ENCODE measurements around the gene IL1RL1.

The IL1RL1 gene

DNA sequence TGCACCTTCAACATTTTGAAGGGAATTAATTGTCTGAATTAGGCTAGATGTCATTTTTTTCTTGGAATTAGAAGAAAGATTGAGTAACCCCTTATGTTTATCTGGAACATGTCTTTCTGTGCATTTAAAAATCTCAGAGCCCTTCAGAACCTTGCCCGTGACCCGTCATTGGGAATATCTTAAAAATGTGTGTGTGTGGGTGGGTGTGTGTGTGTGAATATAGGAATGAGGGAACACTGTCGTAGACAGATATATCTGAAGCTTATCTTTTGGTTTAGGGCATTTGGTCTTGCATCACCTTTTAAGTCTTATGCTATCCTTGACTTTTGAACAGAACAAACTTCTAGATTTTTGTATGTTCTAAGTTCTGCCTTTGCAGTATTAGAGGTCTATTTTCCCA, 13.5 kb upstream of the IL1RL1 start:
- H3K79me1 ChIP-seq (replicated peaks; ENCODE audit: low read length, poor library complexity, severe bottlenecking): no peaks in the 10 kb centered on the region
- H3K27ac ChIP-seq (ENCODE audit: low read length, poor library complexity, severe bottlenecking): no peak overlapping the region
- H2AK5ac ChIP-seq (ENCODE audit: low read length, severe bottlenecking): no peak overlapping the region
- H2BK5ac ChIP-seq (ENCODE audit: low read depth, low read length, poor library complexity, severe bottlenecking): no peak overlapping the region
- H3K4ac ChIP-seq (ENCODE audit: low read depth in 1 of 2, low read length in 2 of 2): no peak overlapping the region
- H3K4me3 ChIP-seq (ENCODE audit: insufficient read depth in 1 of 2, low read depth in 1 of 2, low read length in 2 of 2): no peak overlapping the region
- no peak overlapping the region for H3K14ac ChIP-seq (ENCODE audit: low read length in 2 of 2)
- no peak overlapping the region for H2BK15ac ChIP-seq (ENCODE audit: low read depth, poor library complexity, severe bottlenecking)
- no peaks in the 10 kb centered on the region for H3K9me3 ChIP-seq (ENCODE audit: control insufficient read depth, low read length)
- no peak overlapping the region for H4K8ac ChIP-seq (ENCODE audit: low read length)
- H3K18ac ChIP-seq (ENCODE audit: low read depth in 1 of 2, low read length in 2 of 2): no peak overlapping the region
- H3K27me3 ChIP-seq (ENCODE audit: control insufficient read depth in 1 of 2, insufficient read depth in 1 of 2, low read length in 2 of 2): peaks cover 0 to 7% of the 10 kb centered on the region in 2 experiments
- H4K91ac ChIP-seq (ENCODE audit: low read length): no peak overlapping the region
- no peak overlapping the region for H2BK120ac ChIP-seq (ENCODE audit: low read depth, low read length)
- H3K23ac ChIP-seq (ENCODE audit: low read length in 2 of 2): no peak overlapping the region
- no peak overlapping the region for H3K4me2 ChIP-seq (ENCODE audit: low read length, poor library complexity, severe bottlenecking)
- WGBS: 83% methylated on average over 3 of the region's 3 CpGs
- H3K9ac ChIP-seq (ENCODE audit: low read length): no peak overlapping the region
- H2AFZ ChIP-seq (ENCODE audit: low read depth, low read length): no peak overlapping the region
- H2BK12ac ChIP-seq (ENCODE audit: low read length in 2 of 2): no peak overlapping the region
- no peak for DNase-seq
- H3K36me3 ChIP-seq (ENCODE audit: control insufficient read depth in 1 of 2, insufficient read depth in 2 of 2, low read depth in 1 of 2, low read length in 2 of 2): no peaks in the 10 kb centered on the region
- no peaks in the 10 kb centered on the region for H3K4me1 ChIP-seq (ENCODE audit: control insufficient read depth, insufficient read depth, low read depth, low read length)

DNA sequence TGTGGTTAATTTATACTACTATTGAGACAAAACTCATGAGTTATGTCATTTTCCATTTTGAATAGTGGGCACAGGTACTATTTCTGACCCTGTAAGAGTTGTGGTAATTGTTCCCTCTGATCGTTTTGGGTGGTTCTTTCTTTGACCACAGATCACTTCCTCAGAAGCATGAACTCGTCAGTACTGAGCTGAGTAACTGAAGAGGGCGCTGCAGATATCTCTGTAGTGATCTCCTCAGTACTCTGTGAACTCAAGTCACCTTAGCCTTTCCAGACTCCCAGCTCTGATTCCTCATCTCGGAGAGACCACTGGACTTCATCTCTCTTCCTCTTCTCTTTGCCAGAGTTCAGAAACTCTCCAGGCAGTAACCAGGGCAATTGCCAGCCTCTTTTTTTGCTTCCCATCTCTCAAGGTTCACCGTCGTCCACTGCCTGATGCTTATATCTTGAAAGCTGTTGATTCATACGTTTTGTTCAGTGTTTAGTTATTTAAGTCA, 9.4 kb upstream of the IL1RL1 start:
- H3K27me3 ChIP-seq (ENCODE audit: control insufficient read depth in 1 of 2, insufficient read depth in 1 of 2, low read length in 2 of 2): peaks cover 0 to 17% of the 10 kb centered on the region in 2 experiments
- no peak overlapping the region for H3K4me2 ChIP-seq (ENCODE audit: low read length, poor library complexity, severe bottlenecking)
- no peak overlapping the region for H2BK12ac ChIP-seq (ENCODE audit: low read length in 2 of 2)
- H2BK5ac ChIP-seq (ENCODE audit: low read depth, low read length, poor library complexity, severe bottlenecking): no peak overlapping the region
- no peak overlapping the region for H3K23ac ChIP-seq (ENCODE audit: low read length in 2 of 2)
- H2BK120ac ChIP-seq (ENCODE audit: low read depth, low read length): peak overlapping the region; percentile 19
- H2AK5ac ChIP-seq (ENCODE audit: low read length, severe bottlenecking): no peak overlapping the region
- no peaks in the 10 kb centered on the region for H3K4me1 ChIP-seq (ENCODE audit: control insufficient read depth, insufficient read depth, low read depth, low read length)
- no peak overlapping the region for H3K18ac ChIP-seq (ENCODE audit: low read depth in 1 of 2, low read length in 2 of 2)
- no peaks in the 10 kb centered on the region for H3K9me3 ChIP-seq (ENCODE audit: control insufficient read depth, low read length)
- no peak overlapping the region for H3K27ac ChIP-seq (ENCODE audit: low read length, poor library complexity, severe bottlenecking)
- H3K79me1 ChIP-seq (replicated peaks; ENCODE audit: low read length, poor library complexity, severe bottlenecking): no peaks in the 10 kb centered on the region
- no peak overlapping the region for H4K8ac ChIP-seq (ENCODE audit: low read length)
- H3K4me3 ChIP-seq (ENCODE audit: insufficient read depth in 1 of 2, low read depth in 1 of 2, low read length in 2 of 2): no peak overlapping the region
- no peak overlapping the region for H2BK15ac ChIP-seq (ENCODE audit: low read depth, poor library complexity, severe bottlenecking)
- H2AFZ ChIP-seq (ENCODE audit: low read depth, low read length): peak overlapping the region; percentile 10
- peak; percentile 59 for DNase-seq
- H3K4ac ChIP-seq (ENCODE audit: low read depth in 1 of 2, low read length in 2 of 2): no peak overlapping the region
- no peaks in the 10 kb centered on the region for H3K36me3 ChIP-seq (ENCODE audit: control insufficient read depth in 1 of 2, insufficient read depth in 2 of 2, low read depth in 1 of 2, low read length in 2 of 2)
- H3K9ac ChIP-seq (ENCODE audit: low read length): no peak overlapping the region
- no peak overlapping the region for H4K91ac ChIP-seq (ENCODE audit: low read length)
- WGBS: 26% methylated on average over 4 of the region's 7 CpGs
- H3K14ac ChIP-seq (ENCODE audit: low read length in 2 of 2): no peak overlapping the region

DNA sequence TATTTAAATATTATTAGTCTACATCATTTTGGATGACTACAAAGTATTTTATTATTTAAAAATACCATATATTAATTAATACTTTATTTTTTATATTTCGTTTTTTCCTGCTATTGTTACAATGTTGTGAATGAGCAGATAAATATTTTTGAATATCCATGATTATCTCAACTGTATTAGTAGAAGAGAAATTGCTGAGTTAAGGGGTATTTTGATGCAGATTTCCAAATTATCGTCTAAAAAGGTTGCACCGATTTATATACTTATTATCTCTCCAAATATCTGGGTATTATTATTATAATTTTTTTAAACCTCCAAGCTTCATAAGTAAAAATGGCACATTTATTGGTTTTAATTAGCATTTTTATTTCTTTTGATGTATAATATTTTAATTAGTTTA, 8.9 kb upstream of the IL1RL1 start:
- Histone ChIP-seq H3K9me3 (ENCODE audit: control insufficient read depth, low read length) (no peaks in the 10 kb centered on the region), H3K23ac (ENCODE audit: low read length in 2 of 2) (no peak overlapping the region), H3K18ac (ENCODE audit: low read depth in 1 of 2, low read length in 2 of 2) (no peak overlapping the region), H3K4me2 (ENCODE audit: low read length, poor library complexity, severe bottlenecking) (no peak overlapping the region), H3K9ac (ENCODE audit: low read length) (no peak overlapping the region), H2BK12ac (ENCODE audit: low read length in 2 of 2) (no peak overlapping the region), H3K27me3 (ENCODE audit: control insufficient read depth in 1 of 2, insufficient read depth in 1 of 2, low read length in 2 of 2) (peaks cover under 1 to 17% of the 10 kb centered on the region in 2 experiments), H4K8ac (ENCODE audit: low read length) (no peak overlapping the region), H3K36me3 (ENCODE audit: control insufficient read depth in 1 of 2, insufficient read depth in 2 of 2, low read depth in 1 of 2, low read length in 2 of 2) (no peaks in the 10 kb centered on the region), H2AK5ac (ENCODE audit: low read length, severe bottlenecking) (no peak overlapping the region), H2BK120ac (ENCODE audit: low read depth, low read length) (no peak overlapping the region), H3K79me1 (replicated peaks; ENCODE audit: low read length, poor library complexity, severe bottlenecking) (no peaks in the 10 kb centered on the region), H2BK5ac (ENCODE audit: low read depth, low read length, poor library complexity, severe bottlenecking) (no peak overlapping the region), H3K27ac (ENCODE audit: low read length, poor library complexity, severe bottlenecking) (no peak overlapping the region), H2BK15ac (ENCODE audit: low read depth, poor library complexity, severe bottlenecking) (no peak overlapping the region), H3K14ac (ENCODE audit: low read length in 2 of 2) (no peak overlapping the region), H4K91ac (ENCODE audit: low read length) (no peak overlapping the region), H3K4ac (ENCODE audit: low read depth in 1 of 2, low read length in 2 of 2) (no peak overlapping the region), H3K4me1 (ENCODE audit: control insufficient read depth, insufficient read depth, low read depth, low read length) (no peaks in the 10 kb centered on the region), H3K4me3 (ENCODE audit: insufficient read depth in 1 of 2, low read depth in 1 of 2, low read length in 2 of 2) (no peak overlapping the region), H2AFZ (ENCODE audit: low read depth, low read length) (no peak overlapping the region)
- no CpG with 5 or more reads among the region's 3 CpGs for WGBS
- no peak for DNase-seq

DNA sequence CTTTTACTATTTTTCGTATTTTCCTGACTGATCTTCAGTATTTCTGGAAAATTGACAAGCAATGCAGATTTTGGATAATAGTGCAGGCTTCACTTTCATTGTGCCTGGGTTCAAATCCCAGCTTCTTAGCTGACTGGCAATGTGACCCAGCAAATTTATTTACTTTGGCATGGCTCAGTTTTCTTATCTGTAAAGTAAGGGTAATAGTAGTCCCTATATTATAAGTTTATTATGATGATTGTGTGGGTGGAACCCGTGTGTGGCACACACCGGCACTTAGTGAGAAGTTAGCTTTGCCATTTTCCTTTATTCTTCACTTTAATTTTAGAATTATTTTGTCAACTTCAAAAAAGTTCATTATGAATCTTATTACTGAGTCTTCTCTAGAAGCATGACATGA, 7.8 kb upstream of the IL1RL1 start:
- no peaks in the 10 kb centered on the region for H3K79me1 ChIP-seq (replicated peaks; ENCODE audit: low read length, poor library complexity, severe bottlenecking)
- peaks cover 11 to 28% of the 10 kb centered on the region in 2 experiments for H3K27me3 ChIP-seq (ENCODE audit: control insufficient read depth in 1 of 2, insufficient read depth in 1 of 2, low read length in 2 of 2)
- H3K4me3 ChIP-seq (ENCODE audit: insufficient read depth in 1 of 2, low read depth in 1 of 2, low read length in 2 of 2): no peak overlapping the region
- no peaks in the 10 kb centered on the region for H3K9me3 ChIP-seq (ENCODE audit: control insufficient read depth, low read length)
- no peak overlapping the region for H2BK120ac ChIP-seq (ENCODE audit: low read depth, low read length)
- WGBS: 100% methylated on average over 1 of the region's 3 CpGs
- no peak overlapping the region for H3K9ac ChIP-seq (ENCODE audit: low read length)
- H3K36me3 ChIP-seq (ENCODE audit: control insufficient read depth in 1 of 2, insufficient read depth in 2 of 2, low read depth in 1 of 2, low read length in 2 of 2): no peaks in the 10 kb centered on the region
- no peak overlapping the region for H2AFZ ChIP-seq (ENCODE audit: low read depth, low read length)
- no peak overlapping the region for H2AK5ac ChIP-seq (ENCODE audit: low read length, severe bottlenecking)
- no peak overlapping the region for H2BK15ac ChIP-seq (ENCODE audit: low read depth, poor library complexity, severe bottlenecking)
- no peak overlapping the region for H4K8ac ChIP-seq (ENCODE audit: low read length)
- no peak overlapping the region for H3K23ac ChIP-seq (ENCODE audit: low read length in 2 of 2)
- no peak overlapping the region for H4K91ac ChIP-seq (ENCODE audit: low read length)
- no peaks in the 10 kb centered on the region for H3K4me1 ChIP-seq (ENCODE audit: control insufficient read depth, insufficient read depth, low read depth, low read length)
- H3K4me2 ChIP-seq (ENCODE audit: low read length, poor library complexity, severe bottlenecking): no peak overlapping the region
- no peak overlapping the region for H2BK5ac ChIP-seq (ENCODE audit: low read depth, low read length, poor library complexity, severe bottlenecking)
- H3K27ac ChIP-seq (ENCODE audit: low read length, poor library complexity, severe bottlenecking): no peak overlapping the region
- H3K18ac ChIP-seq (ENCODE audit: low read depth in 1 of 2, low read length in 2 of 2): no peak overlapping the region
- no peak for DNase-seq
- H2BK12ac ChIP-seq (ENCODE audit: low read length in 2 of 2): no peak overlapping the region
- H3K14ac ChIP-seq (ENCODE audit: low read length in 2 of 2): no peak overlapping the region
- H3K4ac ChIP-seq (ENCODE audit: low read depth in 1 of 2, low read length in 2 of 2): no peak overlapping the region
